Activated CD4-positive, alpha-beta T cell treated with anti-CD3 and anti-CD28 coated beads, Interleukin-2, amount 10 ng/mL, durations not matched to agents 24 days and 14 days (primary cell): ENCODE results near the gene CDC42SE2. TPM values are rescaled to one million over a fixed set of nuclear protein-coding genes. Genes with fewer than 3 reads are reported as not detected.
A peak's percentile ranks its signal among the peaks of the same experiment; 100 is the strongest.

ENCODE experiments used
- DNase-seq: peaks from one replicate; pipeline ENCODE4 v3.0.0; 2022
- H3K27ac Mint-ChIP-seq: one replicate; pipeline ENCODE4 v1.8.0; 2022; ENCODE audit warnings: mild to moderate bottlenecking, mixed read lengths
- H3K27me3 Mint-ChIP-seq: one replicate; pipeline ENCODE4 v1.8.0; 2022; ENCODE audit warnings: mixed read lengths
- H3K36me3 Mint-ChIP-seq: one replicate; pipeline ENCODE4 v1.8.0; 2022; ENCODE audit warnings: low read depth, mild to moderate bottlenecking, mixed read lengths
- H3K4me1 Mint-ChIP-seq: one replicate; pipeline ENCODE4 v1.8.0; 2021; ENCODE audit warnings: mixed read lengths
- H3K4me3 Mint-ChIP-seq: one replicate; pipeline ENCODE4 v1.8.0; 2022; ENCODE audit warnings: mild to moderate bottlenecking, moderate library complexity, mixed read lengths
- H3K9me3 Mint-ChIP-seq: one replicate; pipeline ENCODE4 v1.8.0; 2021; ENCODE audit warnings: mixed read lengths
- intact Hi-C: fragments of 100-400 bp; cut with micrococcal nuclease; formaldehyde crosslinking; loops from one replicate; pipeline ENCODE4 v1.15.1; 2023
- total RNA-seq: library from RNA; stranded (reverse); gene quantifications from 2 replicates; pipeline ENCODE4 v1.2.3, GENCODE V29; 2022

Gene CDC42SE2
- total RNA-seq, 1 donor from 2014 or later, result 96.2 TPM

DNA sequence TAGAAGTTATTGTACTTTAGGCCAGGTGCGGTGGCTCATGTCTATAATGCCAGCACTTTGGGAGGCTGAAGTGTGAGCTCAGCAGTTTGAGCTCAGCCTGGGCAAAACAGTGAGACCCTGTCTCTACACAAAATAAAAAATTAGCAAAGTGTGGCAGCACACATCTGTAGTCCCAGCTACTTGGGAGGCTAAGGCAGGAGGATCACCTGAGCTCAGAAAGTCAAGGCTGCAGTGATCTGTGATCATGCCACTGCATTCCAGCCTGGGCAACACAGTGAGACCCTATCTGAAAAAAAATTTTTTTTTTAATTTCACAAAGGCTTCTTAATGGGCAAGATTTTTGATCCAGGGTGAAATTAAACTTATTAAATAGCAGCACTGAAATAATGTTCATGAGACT lies 92.8 kb downstream of the CDC42SE2 start:
- Mint-ChIP-seq H3K27me3 (no peaks in the 10 kb centered on the region), H3K36me3 (peaks cover 30% of the 10 kb centered on the region), H3K27ac (peak overlapping the region; percentile 35), H3K4me3 (no peak overlapping the region), H3K9me3 (no peaks in the 10 kb centered on the region), H3K4me1 (peaks cover 43% of the 10 kb centered on the region)
- intact Hi-C loops, result loop anchor here (2.0 to 5.0 kb wide), 3 partner anchors 28 to 68 kb away; no protein-coding TSS in a partner anchor
- DNase-seq, result no peak

GRCh38 chr5:131357739-131358561 lies 94.1 kb downstream of the CDC42SE2 start:
- DNase-seq, result peak; percentile 80
- Mint-ChIP-seq H3K36me3 (peaks cover 32% of the 10 kb centered on the region), H3K4me3 (peak overlapping the region; percentile 49), H3K27ac (peak overlapping the region; percentile 81), H3K4me1 (peaks cover 45% of the 10 kb centered on the region), H3K9me3 (no peaks in the 10 kb centered on the region), H3K27me3 (no peaks in the 10 kb centered on the region)
- intact Hi-C loops, result loop anchor here (1.0 to 5.0 kb wide), 6 partner anchors 9 to 77 kb away; no protein-coding TSS in a partner anchor

- Mint-ChIP-seq H3K4me1 (peaks cover 53% of the 10 kb centered on the region), H3K36me3 (peaks cover 48% of the 10 kb centered on the region), H3K27me3 (no peaks in the 10 kb centered on the region), H3K4me3 (no peak overlapping the region), H3K9me3 (no peaks in the 10 kb centered on the region), H3K27ac (peak overlapping the region; percentile 34)
- intact Hi-C loops, result no loop called here
- DNase-seq, result peak; percentile 56
Measured at GRCh38 chr5:131361677-131362315, 97.9 kb downstream of the CDC42SE2 start.

- peak; percentile 50 for DNase-seq
- intact Hi-C loops, result no loop called here
- Mint-ChIP-seq H3K4me3 (peak overlapping the region; percentile 27), H3K4me1 (peaks cover 47% of the 10 kb centered on the region), H3K36me3 (peaks cover 57% of the 10 kb centered on the region), H3K9me3 (no peaks in the 10 kb centered on the region), H3K27ac (peak overlapping the region; percentile 82), H3K27me3 (no peaks in the 10 kb centered on the region)
Measured at GRCh38 chr5:131363811-131364506, 100.1 kb downstream of the CDC42SE2 start.

- Mint-ChIP-seq H3K27me3 (no peaks in the 10 kb centered on the region), H3K4me1 (peaks cover 51% of the 10 kb centered on the region), H3K4me3 (peak overlapping the region; percentile 29), H3K27ac (peak overlapping the region; percentile 82), H3K9me3 (no peaks in the 10 kb centered on the region), H3K36me3 (peaks cover 57% of the 10 kb centered on the region)
- intact Hi-C loops, result no loop called here
- DNase-seq, result peak; percentile 80
Measured at GRCh38 chr5:131364507-131365050, 100.7 kb downstream of the CDC42SE2 start.

DNA sequence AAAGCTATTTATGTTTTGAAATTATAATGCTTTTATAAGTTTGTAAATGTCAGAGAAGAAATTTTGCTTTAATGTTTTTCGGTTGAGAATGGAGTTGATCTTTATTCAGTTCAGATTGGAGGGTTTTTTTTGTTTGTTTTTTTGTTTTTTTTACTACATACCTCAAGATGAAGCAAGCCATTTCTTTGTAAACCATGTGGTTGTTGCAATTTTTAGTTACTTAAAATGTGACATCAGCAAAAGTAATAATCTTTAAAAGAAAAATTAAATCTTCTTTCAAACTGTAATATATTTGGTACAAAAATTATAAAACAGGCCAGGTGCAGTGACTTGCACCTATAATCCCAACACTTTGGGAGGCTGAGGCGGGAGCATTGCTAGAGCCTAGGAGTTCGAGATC lies 102.6 kb downstream of the CDC42SE2 start:
- intact Hi-C loops, result no loop called here
- peak overlapping the region; percentile 4 for H3K4me3 Mint-ChIP-seq
- H3K36me3 Mint-ChIP-seq, result peaks cover 51% of the 10 kb centered on the region
- H3K27ac Mint-ChIP-seq, result peak overlapping the region; percentile 58
- H3K9me3 Mint-ChIP-seq, result no peaks in the 10 kb centered on the region
- H3K4me1 Mint-ChIP-seq, result peaks cover 61% of the 10 kb centered on the region
- H3K27me3 Mint-ChIP-seq, result no peaks in the 10 kb centered on the region
- no peak for DNase-seq

- peaks cover 49% of the 10 kb centered on the region for H3K36me3 Mint-ChIP-seq
- peaks cover 4% of the 10 kb centered on the region for H3K9me3 Mint-ChIP-seq
- intact Hi-C loops, result loop anchor here (1.0 kb wide), 1 partner anchor 9 kb away; no protein-coding TSS in a partner anchor
Measured at GRCh38 chr5:131367219-131367860, 103.5 kb downstream of the CDC42SE2 start.

GRCh38 chr5:131368866-131369265 lies 105.0 kb downstream of the CDC42SE2 start:
- Mint-ChIP-seq H3K9me3 (peaks cover 4% of the 10 kb centered on the region), H3K4me3 (no peak overlapping the region), H3K4me1 (peaks cover 70% of the 10 kb centered on the region), H3K36me3 (peaks cover 54% of the 10 kb centered on the region), H3K27ac (no peak overlapping the region), H3K27me3 (no peaks in the 10 kb centered on the region)
- intact Hi-C loops, result no loop called here
- DNase-seq, result no peak

More at GRCh38 chr5:131367219-131367860, 103.5 kb downstream of the CDC42SE2 start:
- DNase-seq, result peak; percentile 45
- H3K27me3 Mint-ChIP-seq, result no peaks in the 10 kb centered on the region
- H3K4me3 Mint-ChIP-seq, result peak overlapping the region; percentile 13
- H3K4me1 Mint-ChIP-seq, result peaks cover 61% of the 10 kb centered on the region
- peak overlapping the region; percentile 71 for H3K27ac Mint-ChIP-seq

DNA sequence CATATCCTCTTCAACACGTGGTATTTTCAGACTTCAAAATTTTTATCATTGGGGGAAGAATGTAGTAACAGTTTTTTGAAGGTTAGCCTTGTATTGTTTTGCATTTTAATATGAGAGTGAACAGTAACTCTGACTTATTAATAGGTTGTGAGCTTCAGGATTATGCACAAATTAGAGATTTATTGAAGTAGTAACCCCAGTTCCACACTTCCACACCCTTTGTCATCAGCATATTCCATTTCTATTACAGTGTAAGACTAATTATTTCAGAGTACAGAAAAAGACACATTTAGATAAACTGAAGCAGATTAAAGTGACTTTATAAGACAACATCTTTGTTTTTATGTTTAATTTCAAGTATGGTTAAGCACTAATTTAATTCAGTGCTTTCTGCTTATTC lies 105.7 kb downstream of the CDC42SE2 start:
- H3K4me1 Mint-ChIP-seq, result peaks cover 68% of the 10 kb centered on the region
- peaks cover 49% of the 10 kb centered on the region for H3K36me3 Mint-ChIP-seq
- H3K27me3 Mint-ChIP-seq, result no peaks in the 10 kb centered on the region
- intact Hi-C loops, result no loop called here
- peaks cover 4% of the 10 kb centered on the region for H3K9me3 Mint-ChIP-seq
- DNase-seq, result no peak
- H3K4me3 Mint-ChIP-seq, result no peak overlapping the region
- H3K27ac Mint-ChIP-seq, result peak overlapping the region; percentile 34

DNA sequence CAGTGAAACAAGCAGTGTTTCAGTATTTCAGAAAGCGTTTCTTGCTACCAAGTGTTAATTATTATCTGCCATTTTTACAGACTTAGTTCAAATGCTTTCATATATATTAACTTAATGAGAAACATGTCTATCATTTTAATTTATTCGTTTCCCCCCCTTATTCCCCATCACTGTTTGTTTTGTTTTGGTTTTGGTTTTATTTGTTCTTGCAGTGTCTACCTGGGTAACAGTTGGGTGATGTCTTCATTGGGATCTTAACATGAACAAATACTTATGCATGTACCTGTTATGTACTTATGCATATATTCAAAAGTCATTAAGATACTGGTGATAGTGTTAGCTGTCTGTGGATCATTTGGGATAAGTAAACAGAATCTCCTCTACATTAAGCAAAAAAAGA lies 108.0 kb downstream of the CDC42SE2 start:
- DNase-seq, result peak; percentile 47
- Mint-ChIP-seq H3K4me3 (peak overlapping the region; percentile 52), H3K27ac (peak overlapping the region; percentile 61)

DNA sequence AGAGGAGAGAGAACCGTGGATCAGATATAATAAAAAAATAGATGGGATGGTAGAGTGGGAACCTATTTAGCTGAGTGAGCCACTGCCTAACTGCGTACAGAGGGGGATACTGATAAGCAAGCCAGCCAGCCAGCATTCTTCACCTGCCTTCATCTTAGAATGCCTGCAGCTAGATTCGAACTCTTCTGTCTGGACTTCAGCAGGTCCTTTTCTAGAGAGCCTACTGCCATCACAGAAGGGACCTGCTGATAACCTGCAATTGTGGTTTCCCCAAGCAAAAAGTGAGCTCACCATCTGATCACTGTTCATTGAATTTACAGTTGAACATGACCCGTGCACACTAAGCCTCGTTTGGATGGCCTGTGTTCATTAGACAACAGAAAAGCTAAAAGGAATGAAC lies 109.4 kb downstream of the CDC42SE2 start:
- H3K4me3 Mint-ChIP-seq, result peak overlapping the region; percentile 16
- intact Hi-C loops, result no loop called here
- peaks cover 75% of the 10 kb centered on the region for H3K4me1 Mint-ChIP-seq
- peaks cover 4% of the 10 kb centered on the region for H3K9me3 Mint-ChIP-seq
- peak; percentile 67 for DNase-seq
- H3K27me3 Mint-ChIP-seq, result no peaks in the 10 kb centered on the region
- H3K27ac Mint-ChIP-seq, result peak overlapping the region; percentile 82
- H3K36me3 Mint-ChIP-seq, result peaks cover 48% of the 10 kb centered on the region

More for the DNA sequence above, 108.0 kb downstream of the CDC42SE2 start:
- Mint-ChIP-seq H3K4me1 (peaks cover 74% of the 10 kb centered on the region), H3K9me3 (peaks cover 4% of the 10 kb centered on the region), H3K36me3 (peaks cover 53% of the 10 kb centered on the region), H3K27me3 (no peaks in the 10 kb centered on the region)
- intact Hi-C loops, result no loop called here

DNA sequence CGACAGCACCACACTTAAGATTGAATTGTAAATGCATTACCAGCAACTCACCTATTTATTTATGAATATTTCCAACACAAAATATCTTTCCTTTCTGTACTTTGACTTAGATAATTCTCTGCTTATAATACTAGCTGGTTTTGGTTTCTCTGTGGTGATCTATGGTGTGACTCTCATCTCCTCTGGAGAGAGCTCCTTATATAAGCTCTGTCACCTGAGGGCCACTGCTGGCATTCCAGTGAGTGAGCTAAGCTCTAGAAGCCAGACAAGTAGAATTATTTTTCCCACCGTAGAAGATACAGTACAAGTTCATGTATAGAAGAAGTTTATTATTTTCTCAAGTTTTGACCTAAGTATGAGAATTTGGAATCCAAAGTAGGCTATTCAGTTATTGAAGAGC lies 111.5 kb downstream of the CDC42SE2 start:
- peaks cover 72% of the 10 kb centered on the region for H3K4me1 Mint-ChIP-seq
- intact Hi-C loops, result no loop called here
- H3K27ac Mint-ChIP-seq, result peak overlapping the region; percentile 71
- H3K36me3 Mint-ChIP-seq, result peaks cover 35% of the 10 kb centered on the region
- H3K4me3 Mint-ChIP-seq, result peak overlapping the region; percentile 5
- DNase-seq, result peak; percentile 73
- no peaks in the 10 kb centered on the region for H3K27me3 Mint-ChIP-seq
- peaks cover 4% of the 10 kb centered on the region for H3K9me3 Mint-ChIP-seq

DNA sequence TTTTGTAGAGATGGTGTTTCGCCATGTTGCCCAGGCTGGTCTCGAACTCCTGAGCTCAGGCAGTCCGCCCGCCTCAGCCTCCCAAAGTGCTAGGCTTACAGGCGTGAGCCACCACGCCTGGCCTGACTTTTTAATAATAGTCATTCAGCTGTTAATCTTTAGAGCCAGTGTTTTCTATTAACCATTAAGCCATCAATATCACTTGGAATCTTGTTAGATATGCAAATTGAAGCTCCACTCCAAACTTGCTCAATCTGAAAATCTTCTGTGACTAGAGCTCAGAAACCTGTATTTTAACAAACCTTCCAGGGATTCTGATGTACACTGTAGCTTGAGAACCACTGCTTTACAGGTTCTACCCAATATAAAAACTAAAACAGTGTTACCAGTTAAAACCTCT lies 113.5 kb downstream of the CDC42SE2 start:
- Mint-ChIP-seq H3K4me3 (no peak overlapping the region), H3K9me3 (no peaks in the 10 kb centered on the region), H3K27ac (peak overlapping the region; percentile 87), H3K27me3 (no peaks in the 10 kb centered on the region), H3K4me1 (peaks cover 73% of the 10 kb centered on the region), H3K36me3 (peaks cover 35% of the 10 kb centered on the region)
- intact Hi-C loops, result no loop called here
- DNase-seq, result no peak
